ENCODE data around the gene BTBD17.

DNA sequence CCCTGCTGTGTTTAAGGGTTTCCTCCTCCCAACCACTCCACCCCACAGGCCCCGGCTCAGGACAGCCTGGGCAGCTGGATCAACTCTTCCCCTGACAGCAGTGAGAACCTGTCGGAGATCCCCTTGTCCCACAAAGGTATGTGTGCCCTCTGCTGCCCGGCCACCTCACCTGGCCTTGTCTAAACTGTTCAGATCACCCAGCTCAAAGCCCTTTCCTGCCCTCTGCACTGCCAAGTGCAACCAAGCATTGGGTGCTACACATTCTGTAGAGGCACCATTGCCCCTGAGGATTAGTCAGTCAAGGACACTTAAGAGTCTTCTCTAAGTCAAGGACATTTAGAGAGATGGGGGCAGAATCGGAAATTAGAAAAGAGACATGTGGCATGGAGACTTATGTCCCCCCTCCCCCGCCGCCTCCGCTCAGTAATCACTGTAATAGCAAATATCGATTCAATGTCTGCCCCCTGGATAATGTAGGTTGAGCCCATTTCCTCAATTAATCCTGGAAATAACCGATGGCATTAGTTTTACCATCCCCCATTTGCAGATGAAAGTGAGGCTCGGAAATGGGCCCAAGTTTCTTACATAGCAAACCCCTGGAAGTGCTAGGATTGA, 8.1 kb downstream of the BTBD17 start:
- no peak for TF ChIP-seq POLR2A (IDR thresholded peaks at IDR 0.05; ENCODE audit: extremely low read depth, insufficient read length)
- TF ChIP-seq, protein P1, sequence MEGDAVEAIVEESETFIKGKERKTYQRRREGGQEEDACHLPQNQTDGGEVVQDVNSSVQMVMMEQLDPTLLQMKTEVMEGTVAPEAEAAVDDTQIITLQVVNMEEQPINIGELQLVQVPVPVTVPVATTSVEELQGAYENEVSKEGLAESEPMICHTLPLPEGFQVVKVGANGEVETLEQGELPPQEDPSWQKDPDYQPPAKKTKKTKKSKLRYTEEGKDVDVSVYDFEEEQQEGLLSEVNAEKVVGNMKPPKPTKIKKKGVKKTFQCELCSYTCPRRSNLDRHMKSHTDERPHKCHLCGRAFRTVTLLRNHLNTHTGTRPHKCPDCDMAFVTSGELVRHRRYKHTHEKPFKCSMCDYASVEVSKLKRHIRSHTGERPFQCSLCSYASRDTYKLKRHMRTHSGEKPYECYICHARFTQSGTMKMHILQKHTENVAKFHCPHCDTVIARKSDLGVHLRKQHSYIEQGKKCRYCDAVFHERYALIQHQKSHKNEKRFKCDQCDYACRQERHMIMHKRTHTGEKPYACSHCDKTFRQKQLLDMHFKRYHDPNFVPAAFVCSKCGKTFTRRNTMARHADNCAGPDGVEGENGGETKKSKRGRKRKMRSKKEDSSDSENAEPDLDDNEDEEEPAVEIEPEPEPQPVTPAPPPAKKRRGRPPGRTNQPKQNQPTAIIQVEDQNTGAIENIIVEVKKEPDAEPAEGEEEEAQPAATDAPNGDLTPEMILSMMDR (IDR thresholded peaks at IDR 0.05; ENCODE audit: low read depth, low read length), result no peak

All from NB4 (cell line).